A673 (cell line): Measurements from ENCODE around the gene XPO4. TPM values are rescaled to one million over a fixed set of nuclear protein-coding genes. Genes with fewer than 3 reads are reported as not detected.

ENCODE experiments used
- BruUV-seq: library from RNA; stranded (reverse); fragments of 400-500 nt; replicated peaks from 2 replicates; lab custom pipeline; 2021; lab: Mats Ljungman, UMichigan
- CTCF ChIA-PET: fragments of 300-600 bp; sonication (Branson Sonifier 250); formaldehyde crosslinking; loops from one replicate; lab custom pipeline; 2022; ENCODE audit warnings: antibody characterized with exemption; lab: Charles Lee
- POLR2A ChIA-PET: fragments of 300-600 bp; sonication (Branson Sonifier 250); formaldehyde crosslinking; loops from one replicate; lab custom pipeline; 2022; ENCODE audit warnings: antibody characterized with exemption; ENCODE audit not compliant: low non-redundant PET; lab: Charles Lee
- DNase-seq: peaks from one replicate; pipeline ENCODE4 v3.0.0-alpha.2; 2015; ENCODE audit warnings: low spot score
- H3K27ac ChIP-seq: fragments of 200-600 bp; sonication (generic); 2 replicates; pipeline ENCODE4 v1.5.1; 2016; ENCODE audit warnings: mixed run types, low read depth, mild to moderate bottlenecking, mixed read lengths, antibody characterized with exemption, low read length; ENCODE audit not compliant: poor library complexity, severe bottlenecking
- H3K27me3 ChIP-seq: fragments of 200-600 bp; sonication (generic); replicated peaks from 2 replicates; pipeline ENCODE4 v1.6.1; 2017; ENCODE audit warnings: mixed run types, low read depth, mild to moderate bottlenecking, mixed read lengths, antibody characterized with exemption, low read length; ENCODE audit not compliant: insufficient read depth, poor library complexity
- H3K36me3 ChIP-seq: fragments of 200-600 bp; sonication (generic); 2 replicates; pipeline ENCODE4 v1.6.1; 2016; ENCODE audit warnings: mixed run types, mild to moderate bottlenecking, mixed read lengths, antibody characterized with exemption, low read length; ENCODE audit not compliant: insufficient read depth, poor library complexity, severe bottlenecking
- H3K4me1 ChIP-seq: fragments of 200-600 bp; sonication (generic); 2 replicates; pipeline ENCODE4 v1.6.1; 2017; ENCODE audit warnings: mixed run types, mild to moderate bottlenecking, mixed read lengths, antibody characterized with exemption, low read length; ENCODE audit not compliant: insufficient read depth, poor library complexity, severe bottlenecking
- H3K4me3 ChIP-seq: fragments of 200-600 bp; sonication (generic); 2 replicates; pipeline ENCODE4 v1.5.1; 2016; ENCODE audit warnings: low read depth, mixed run types, mild to moderate bottlenecking, mixed read lengths, low read length; ENCODE audit not compliant: poor library complexity, severe bottlenecking
- H3K9me3 ChIP-seq: fragments of 200-600 bp; sonication (generic); 2 replicates; pipeline ENCODE4 v1.6.1; 2016; ENCODE audit warnings: mixed run types, low read depth, mild to moderate bottlenecking, mixed read lengths, antibody characterized with exemption, low read length; ENCODE audit not compliant: poor library complexity, severe bottlenecking
- CTCF ChIP-seq: fragments of 300-800, 200-600 bp; sonication (generic); conservative IDR thresholded peaks from 2 replicates; pipeline ENCODE4 v1.5.1; 2017; ENCODE audit warnings: low read depth, mild to moderate bottlenecking, antibody characterized with exemption, low read length, moderate library complexity, mixed read lengths
- EZH2 ChIP-seq: fragments of 200-600 bp; sonication (generic); IDR thresholded peaks from 2 replicates; pipeline ENCODE4 v1.6.1; 2017; ENCODE audit warnings: borderline replicate concordance, low read depth, mild to moderate bottlenecking, mixed read lengths, antibody characterized with exemption, low read length; ENCODE audit not compliant: poor library complexity, severe bottlenecking
- intact Hi-C: fragments of 100-400 bp; cut with micrococcal nuclease; formaldehyde crosslinking; loops from one replicate; pipeline ENCODE4 v1.10.0; 2022; ENCODE audit not compliant: unreplicated experiment
- total RNA-seq: library from RNA; stranded (reverse); gene quantifications from 2 replicates; pipeline ENCODE4 v1.2.3, GENCODE V29; 2021

The XPO4 gene
- total RNA-seq, 1 experiment from 2014 or later, result 39.8 TPM

- POLR2A ChIA-PET, result no interaction called here
- Histone ChIP-seq H3K36me3 (no peaks in the 10 kb centered on the region), H3K4me3 (no peak overlapping the region), H3K27ac (no peak overlapping the region), H3K27me3 (no peaks in the 10 kb centered on the region), H3K4me1 (no peaks in the 10 kb centered on the region), H3K9me3 (no peaks in the 10 kb centered on the region)
- CTCF ChIA-PET, result no interaction called here
- no peak for DNase-seq
- intact Hi-C loops, result no loop called here
- no peak for TF ChIP-seq EZH2
- BruUV-seq, result no TSS peak
These were observed 8.5 kb upstream of the XPO4 start for GRCh38 chr13:20911037-20911436.

- Histone ChIP-seq H3K27ac (no peak overlapping the region), H3K27me3 (no peaks in the 10 kb centered on the region), H3K9me3 (no peaks in the 10 kb centered on the region), H3K4me1 (no peaks in the 10 kb centered on the region), H3K4me3 (no peak overlapping the region), H3K36me3 (no peaks in the 10 kb centered on the region)
- POLR2A ChIA-PET, result no interaction called here
- BruUV-seq, result no TSS peak
- CTCF ChIA-PET, result no interaction called here
- TF ChIP-seq CTCF (no peak), EZH2 (no peak)
- DNase-seq, result no peak
- intact Hi-C loops, result no loop called here
These were observed 6.4 kb upstream of the XPO4 start for GRCh38 chr13:20908714-20909497.

- ChIA-PET POLR2A (no interaction called here), CTCF (no interaction called here)
- no peak for DNase-seq
- Histone ChIP-seq H3K36me3 (no peaks in the 10 kb centered on the region), H3K9me3 (no peaks in the 10 kb centered on the region), H3K27me3 (no peaks in the 10 kb centered on the region), H3K27ac (no peak overlapping the region), H3K4me3 (no peak overlapping the region), H3K4me1 (peaks cover 6% of the 10 kb centered on the region)
- TF ChIP-seq CTCF, result no peak
- no peak for TF ChIP-seq EZH2
- BruUV-seq, result no TSS peak
- intact Hi-C loops, result no loop called here
These were observed 2.4 kb upstream of the XPO4 start for GRCh38 chr13:20904908-20905307.

- TF ChIP-seq EZH2 (no peak), CTCF (no peak)
- Histone ChIP-seq H3K4me1 (peaks cover 6% of the 10 kb centered on the region), H3K27ac (peak overlapping the region; percentile 96), H3K27me3 (no peaks in the 10 kb centered on the region), H3K9me3 (no peaks in the 10 kb centered on the region), H3K4me3 (peak overlapping the region; percentile 95), H3K36me3 (peaks cover 5% of the 10 kb centered on the region)
- BruUV-seq, result no TSS peak
- ChIA-PET POLR2A (interaction anchor here (0.6 kb wide), 2 partner anchors 16 to 169 kb away, joined by 3 to 8 read pairs; no protein-coding TSS in a partner anchor), CTCF (no interaction called here)
- intact Hi-C loops, result no loop called here
- DNase-seq, result no peak
These were observed 574 bp upstream of the XPO4 start for GRCh38 chr13:20903164-20903475.
